DOHH2 (cell line): ENCODE data around the gene PPP3CA.

Experiments
- H3F3A ChIP-seq: fragments of 200-600 bp; sonication (generic), shearing (Covaris generic); 2 replicates; pipeline ENCODE4 v1.6.0; 2016; ENCODE audit warnings: antibody characterized with exemption, mild to moderate bottlenecking; ENCODE audit not compliant: control insufficient read depth, insufficient read depth
- H3K27ac ChIP-seq: fragments of 200-600 bp; sonication (generic); 2 replicates; pipeline ENCODE4 v1.5.1; 2014; ENCODE audit warnings: low read depth, mild to moderate bottlenecking, low read length, moderate library complexity
- H3K27me3 ChIP-seq: fragments of 200-600 bp; sonication (generic); 2 replicates; pipeline ENCODE4 v1.6.1; 2014; ENCODE audit warnings: mild to moderate bottlenecking, low read length, mixed read lengths; ENCODE audit not compliant: control insufficient read depth
- H3K36me3 ChIP-seq: fragments of 200-600 bp; sonication (generic); 2 replicates; pipeline ENCODE4 v1.6.1; 2014; ENCODE audit warnings: mild to moderate bottlenecking, low read length, moderate library complexity, mixed read lengths; ENCODE audit not compliant: control insufficient read depth
- H3K4me1 ChIP-seq: fragments of 200-600 bp; sonication (generic); 2 replicates; pipeline ENCODE4 v1.6.1; 2014; ENCODE audit warnings: mild to moderate bottlenecking, low read length, mixed read lengths; ENCODE audit not compliant: control insufficient read depth
- H3K4me2 ChIP-seq: fragments of 200-600 bp; sonication (generic); 2 replicates; pipeline ENCODE4 v1.6.0; 2014; ENCODE audit warnings: mild to moderate bottlenecking, low read length, moderate library complexity
- H3K4me3 ChIP-seq: fragments of 200-600 bp; sonication (generic); 2 replicates; pipeline ENCODE4 v1.5.1; 2014; ENCODE audit warnings: mild to moderate bottlenecking, low read length, mixed read lengths
- H3K79me2 ChIP-seq: fragments of 200-600 bp; sonication (generic); 2 replicates; pipeline ENCODE4 v1.6.1; 2014; ENCODE audit warnings: mild to moderate bottlenecking, low read length, mixed read lengths; ENCODE audit not compliant: control insufficient read depth
- H3K9me2 ChIP-seq: fragments of 200-600 bp; sonication (generic); replicated peaks from 2 replicates; pipeline ENCODE4 v1.6.1; 2014; ENCODE audit warnings: mild to moderate bottlenecking, low read length, mixed read lengths; ENCODE audit not compliant: control insufficient read depth
- H3K9me3 ChIP-seq: fragments of 200-600 bp; sonication (generic); 2 replicates; pipeline ENCODE4 v1.6.1; 2014; ENCODE audit warnings: antibody characterized with exemption, low read length, mixed read lengths; ENCODE audit not compliant: control insufficient read depth, insufficient read depth
- H4K20me1 ChIP-seq: fragments of 200-600 bp; sonication (generic); 2 replicates; pipeline ENCODE4 v1.6.0; 2014; ENCODE audit warnings: low read depth, mild to moderate bottlenecking, antibody characterized with exemption, low read length, moderate library complexity; ENCODE audit not compliant: control insufficient read depth, insufficient read depth
- EZH2phosphoT487 ChIP-seq: fragments of 200-600 bp; sonication (generic); IDR thresholded peaks from 2 replicates; pipeline ENCODE4 v1.6.1; 2017; ENCODE audit warnings: borderline replicate concordance, mild to moderate bottlenecking, antibody characterized with exemption, low read length, moderate library complexity, mixed read lengths
- TF ChIP-seq, protein P1 (sequence below): fragments of 200-600 bp; sonication (generic); IDR thresholded peaks from one replicate; pipeline ENCODE4 v1.5.1; 2014; ENCODE audit warnings: antibody characterized with exemption, mild to moderate bottlenecking, low read depth, low read length; ENCODE audit not compliant: poor library complexity, severe bottlenecking

The PPP3CA gene

GRCh38 chr4:101292901-101293300, 54.4 kb downstream of the PPP3CA start:
- Histone ChIP-seq H3K4me2 (no peak overlapping the region), H4K20me1 (0 out of 2 replicates have a peak, but pooled peaks cover 5% of the 10 kb centered on the region), H3F3A (no peaks in the 10 kb centered on the region), H3K27ac (no peak overlapping the region), H3K36me3 (no peaks in the 10 kb centered on the region), H3K4me1 (peaks cover 9% of the 10 kb centered on the region), H3K27me3 (no peaks in the 10 kb centered on the region), H3K9me2 (no peaks in the 10 kb centered on the region), H3K79me2 (peaks cover 8% of the 10 kb centered on the region; the same call in 1 of the 2 replicates), H3K4me3 (no peak overlapping the region), H3K9me3 (no peaks in the 10 kb centered on the region)
- no peak for TF ChIP-seq EZH2phosphoT487
- TF ChIP-seq, protein P1, sequence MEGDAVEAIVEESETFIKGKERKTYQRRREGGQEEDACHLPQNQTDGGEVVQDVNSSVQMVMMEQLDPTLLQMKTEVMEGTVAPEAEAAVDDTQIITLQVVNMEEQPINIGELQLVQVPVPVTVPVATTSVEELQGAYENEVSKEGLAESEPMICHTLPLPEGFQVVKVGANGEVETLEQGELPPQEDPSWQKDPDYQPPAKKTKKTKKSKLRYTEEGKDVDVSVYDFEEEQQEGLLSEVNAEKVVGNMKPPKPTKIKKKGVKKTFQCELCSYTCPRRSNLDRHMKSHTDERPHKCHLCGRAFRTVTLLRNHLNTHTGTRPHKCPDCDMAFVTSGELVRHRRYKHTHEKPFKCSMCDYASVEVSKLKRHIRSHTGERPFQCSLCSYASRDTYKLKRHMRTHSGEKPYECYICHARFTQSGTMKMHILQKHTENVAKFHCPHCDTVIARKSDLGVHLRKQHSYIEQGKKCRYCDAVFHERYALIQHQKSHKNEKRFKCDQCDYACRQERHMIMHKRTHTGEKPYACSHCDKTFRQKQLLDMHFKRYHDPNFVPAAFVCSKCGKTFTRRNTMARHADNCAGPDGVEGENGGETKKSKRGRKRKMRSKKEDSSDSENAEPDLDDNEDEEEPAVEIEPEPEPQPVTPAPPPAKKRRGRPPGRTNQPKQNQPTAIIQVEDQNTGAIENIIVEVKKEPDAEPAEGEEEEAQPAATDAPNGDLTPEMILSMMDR = no peak

- Histone ChIP-seq H3K9me2 (no peaks in the 10 kb centered on the region), H3K9me3 (no peaks in the 10 kb centered on the region), H3K4me1 (peaks cover 9% of the 10 kb centered on the region), H3K4me3 (no peak overlapping the region), H3K4me2 (no peak overlapping the region), H3K27me3 (no peaks in the 10 kb centered on the region), H3F3A (no peaks in the 10 kb centered on the region), H3K27ac (no peak overlapping the region), H3K36me3 (no peaks in the 10 kb centered on the region), H3K79me2 (peaks cover 9% of the 10 kb centered on the region; the same call in 1 of the 2 replicates), H4K20me1 (0 out of 2 replicates have a peak, but pooled peaks cover 5% of the 10 kb centered on the region)
- no peak for TF ChIP-seq EZH2phosphoT487
- TF ChIP-seq, protein P1 = no peak
These were observed 55.1 kb downstream of the PPP3CA start for GRCh38 chr4:101292214-101292613.

DNA sequence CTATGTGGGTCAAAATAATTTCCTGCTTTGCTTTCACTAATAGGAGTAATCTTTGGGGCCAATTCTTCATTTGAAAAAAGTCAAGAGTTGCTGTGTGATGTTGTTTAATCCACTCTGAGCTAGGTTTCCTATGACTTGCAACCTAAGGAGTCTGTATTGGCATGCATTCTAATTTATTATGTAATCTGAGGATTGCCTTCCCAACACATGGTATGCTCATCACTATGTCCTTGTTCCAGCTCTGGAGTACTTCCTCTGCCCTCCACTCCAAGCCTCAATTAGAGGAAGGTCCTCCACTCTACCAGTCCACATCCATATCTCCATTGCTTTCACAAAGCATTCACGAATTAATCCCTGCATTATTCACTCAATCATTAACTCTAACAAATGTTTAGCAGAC, 56.1 kb downstream of the PPP3CA start:
- no peak overlapping the region for H3K27ac ChIP-seq
- no peak overlapping the region for H3K4me2 ChIP-seq
- no peak overlapping the region for H3K4me3 ChIP-seq
- no peaks in the 10 kb centered on the region for H3K27me3 ChIP-seq
- H4K20me1 ChIP-seq = 0 out of 2 replicates have a peak, but pooled peaks cover 5% of the 10 kb centered on the region
- peaks cover 9% of the 10 kb centered on the region; the same call in 1 of the 2 replicates for H3K79me2 ChIP-seq
- no peaks in the 10 kb centered on the region for H3K9me2 ChIP-seq
- H3F3A ChIP-seq = no peaks in the 10 kb centered on the region
- no peaks in the 10 kb centered on the region for H3K9me3 ChIP-seq
- peaks cover 9% of the 10 kb centered on the region for H3K4me1 ChIP-seq
- H3K36me3 ChIP-seq = no peaks in the 10 kb centered on the region
- TF ChIP-seq EZH2phosphoT487 = no peak
- TF ChIP-seq, protein P1 = no peak

- H3K79me2 ChIP-seq = peaks cover 9% of the 10 kb centered on the region; the same call in 1 of the 2 replicates
- TF ChIP-seq EZH2phosphoT487 = no peak
- H3K4me3 ChIP-seq = no peak overlapping the region
- peaks cover 9% of the 10 kb centered on the region for H3K4me1 ChIP-seq
- H3K9me2 ChIP-seq = no peaks in the 10 kb centered on the region
- 0 out of 2 replicates have a peak, but pooled peaks cover 5% of the 10 kb centered on the region for H4K20me1 ChIP-seq
- H3K27ac ChIP-seq = no peak overlapping the region
- H3K9me3 ChIP-seq = no peaks in the 10 kb centered on the region
- no peaks in the 10 kb centered on the region for H3K36me3 ChIP-seq
- H3K27me3 ChIP-seq = no peaks in the 10 kb centered on the region
- H3F3A ChIP-seq = no peaks in the 10 kb centered on the region
- no peak overlapping the region for H3K4me2 ChIP-seq
These were observed 56.7 kb downstream of the PPP3CA start for GRCh38 chr4:101290654-101291053.
